DOHH2 (cell line): Measurements from ENCODE around the gene MAP3K9.

Experiments used
- H3F3A ChIP-seq: fragments of 200-600 bp; sonication (generic), shearing (Covaris generic); 2 replicates; pipeline ENCODE4 v1.6.0; 2016; ENCODE audit warnings: antibody characterized with exemption, mild to moderate bottlenecking; ENCODE audit not compliant: control insufficient read depth, insufficient read depth
- H3K27ac ChIP-seq: fragments of 200-600 bp; sonication (generic); 2 replicates; pipeline ENCODE4 v1.5.1; 2014; ENCODE audit warnings: low read depth, mild to moderate bottlenecking, low read length, moderate library complexity
- H3K27me3 ChIP-seq: fragments of 200-600 bp; sonication (generic); 2 replicates; pipeline ENCODE4 v1.6.1; 2014; ENCODE audit warnings: mild to moderate bottlenecking, low read length, mixed read lengths; ENCODE audit not compliant: control insufficient read depth
- H3K36me3 ChIP-seq: fragments of 200-600 bp; sonication (generic); 2 replicates; pipeline ENCODE4 v1.6.1; 2014; ENCODE audit warnings: mild to moderate bottlenecking, low read length, moderate library complexity, mixed read lengths; ENCODE audit not compliant: control insufficient read depth
- H3K4me1 ChIP-seq: fragments of 200-600 bp; sonication (generic); 2 replicates; pipeline ENCODE4 v1.6.1; 2014; ENCODE audit warnings: mild to moderate bottlenecking, low read length, mixed read lengths; ENCODE audit not compliant: control insufficient read depth
- H3K4me2 ChIP-seq: fragments of 200-600 bp; sonication (generic); 2 replicates; pipeline ENCODE4 v1.6.0; 2014; ENCODE audit warnings: mild to moderate bottlenecking, low read length, moderate library complexity
- H3K4me3 ChIP-seq: fragments of 200-600 bp; sonication (generic); 2 replicates; pipeline ENCODE4 v1.5.1; 2014; ENCODE audit warnings: mild to moderate bottlenecking, low read length, mixed read lengths
- H3K79me2 ChIP-seq: fragments of 200-600 bp; sonication (generic); 2 replicates; pipeline ENCODE4 v1.6.1; 2014; ENCODE audit warnings: mild to moderate bottlenecking, low read length, mixed read lengths; ENCODE audit not compliant: control insufficient read depth
- H3K9me2 ChIP-seq: fragments of 200-600 bp; sonication (generic); replicated peaks from 2 replicates; pipeline ENCODE4 v1.6.1; 2014; ENCODE audit warnings: mild to moderate bottlenecking, low read length, mixed read lengths; ENCODE audit not compliant: control insufficient read depth
- H3K9me3 ChIP-seq: fragments of 200-600 bp; sonication (generic); 2 replicates; pipeline ENCODE4 v1.6.1; 2014; ENCODE audit warnings: antibody characterized with exemption, low read length, mixed read lengths; ENCODE audit not compliant: control insufficient read depth, insufficient read depth
- H4K20me1 ChIP-seq: fragments of 200-600 bp; sonication (generic); 2 replicates; pipeline ENCODE4 v1.6.0; 2014; ENCODE audit warnings: low read depth, mild to moderate bottlenecking, antibody characterized with exemption, low read length, moderate library complexity; ENCODE audit not compliant: control insufficient read depth, insufficient read depth
- CTCF ChIP-seq: fragments of 200-600 bp; sonication (generic); IDR thresholded peaks from one replicate; pipeline ENCODE4 v1.5.1; 2014; ENCODE audit warnings: antibody characterized with exemption, mild to moderate bottlenecking, low read depth, low read length; ENCODE audit not compliant: poor library complexity, severe bottlenecking
- EZH2phosphoT487 ChIP-seq: fragments of 200-600 bp; sonication (generic); IDR thresholded peaks from 2 replicates; pipeline ENCODE4 v1.6.1; 2017; ENCODE audit warnings: borderline replicate concordance, mild to moderate bottlenecking, antibody characterized with exemption, low read length, moderate library complexity, mixed read lengths

The MAP3K9 gene

GRCh38 chr14:70811578-70811977 lies 2.3 kb upstream of the MAP3K9 start:
- peaks cover 17% of the 10 kb centered on the region for H3K79me2 ChIP-seq
- H3K9me2 ChIP-seq, result no peaks in the 10 kb centered on the region
- no peak overlapping the region; the same call in 1 of the 2 replicates for H3K4me3 ChIP-seq
- H3K27me3 ChIP-seq, result no peaks in the 10 kb centered on the region
- TF ChIP-seq EZH2phosphoT487, result no peak
- no peak for TF ChIP-seq CTCF
- H4K20me1 ChIP-seq, result no peaks in the 10 kb centered on the region
- peak overlapping the region; percentile 66; the same call in 1 of the 2 replicates for H3K4me2 ChIP-seq
- no peaks in the 10 kb centered on the region for H3K36me3 ChIP-seq
- H3K4me1 ChIP-seq, result peaks cover 53% of the 10 kb centered on the region
- H3K27ac ChIP-seq, result no peak overlapping the region
- no peaks in the 10 kb centered on the region for H3K9me3 ChIP-seq
- peaks cover 4% of the 10 kb centered on the region for H3F3A ChIP-seq

- Histone ChIP-seq H3F3A (peaks cover 4% of the 10 kb centered on the region), H3K4me3 (peak overlapping the region; percentile 74), H3K4me2 (peak overlapping the region; percentile 66), H3K4me1 (peaks cover 53% of the 10 kb centered on the region), H3K9me3 (no peaks in the 10 kb centered on the region), H4K20me1 (no peaks in the 10 kb centered on the region), H3K27me3 (no peaks in the 10 kb centered on the region), H3K9me2 (no peaks in the 10 kb centered on the region), H3K79me2 (peaks cover 20% of the 10 kb centered on the region), H3K36me3 (no peaks in the 10 kb centered on the region), H3K27ac (no peak overlapping the region)
- TF ChIP-seq EZH2phosphoT487 (no peak), CTCF (no peak)
Observed at GRCh38 chr14:70811050-70811449, 1.7 kb upstream of the MAP3K9 start.

- Histone ChIP-seq H3K9me3 (no peaks in the 10 kb centered on the region), H3K36me3 (no peaks in the 10 kb centered on the region), H3K27ac (no peak overlapping the region), H3K27me3 (no peaks in the 10 kb centered on the region), H3K9me2 (no peaks in the 10 kb centered on the region), H3K79me2 (peaks cover 20% of the 10 kb centered on the region), H3K4me2 (peak overlapping the region; percentile 66), H3K4me3 (peak overlapping the region; percentile 74), H3F3A (peaks cover 3% of the 10 kb centered on the region), H3K4me1 (peaks cover 53% of the 10 kb centered on the region), H4K20me1 (no peaks in the 10 kb centered on the region)
- TF ChIP-seq CTCF (no peak), EZH2phosphoT487 (no peak)
Observed at GRCh38 chr14:70810621-70811020, 1.3 kb upstream of the MAP3K9 start.
